HG03139 (cell line): ENCODE data around the gene ARL11.
"Not testable (repeated sequence)": the region's sequence is repeated elsewhere in the genome, so short reads cannot be mapped to it uniquely, and the experiment has no call there.

Source experiments
- ATAC-seq: cut with Tn5 transposase; IDR thresholded peaks from one replicate; pipeline ENCODE4 v1.9.1; 2021; ENCODE audit not compliant: unreplicated experiment

ARL11 gene

GRCh38 chr13:49612042-49612441 lies 16.3 kb upstream of the ARL11 start:
- not testable (repeated sequence) for ATAC-seq

DNA sequence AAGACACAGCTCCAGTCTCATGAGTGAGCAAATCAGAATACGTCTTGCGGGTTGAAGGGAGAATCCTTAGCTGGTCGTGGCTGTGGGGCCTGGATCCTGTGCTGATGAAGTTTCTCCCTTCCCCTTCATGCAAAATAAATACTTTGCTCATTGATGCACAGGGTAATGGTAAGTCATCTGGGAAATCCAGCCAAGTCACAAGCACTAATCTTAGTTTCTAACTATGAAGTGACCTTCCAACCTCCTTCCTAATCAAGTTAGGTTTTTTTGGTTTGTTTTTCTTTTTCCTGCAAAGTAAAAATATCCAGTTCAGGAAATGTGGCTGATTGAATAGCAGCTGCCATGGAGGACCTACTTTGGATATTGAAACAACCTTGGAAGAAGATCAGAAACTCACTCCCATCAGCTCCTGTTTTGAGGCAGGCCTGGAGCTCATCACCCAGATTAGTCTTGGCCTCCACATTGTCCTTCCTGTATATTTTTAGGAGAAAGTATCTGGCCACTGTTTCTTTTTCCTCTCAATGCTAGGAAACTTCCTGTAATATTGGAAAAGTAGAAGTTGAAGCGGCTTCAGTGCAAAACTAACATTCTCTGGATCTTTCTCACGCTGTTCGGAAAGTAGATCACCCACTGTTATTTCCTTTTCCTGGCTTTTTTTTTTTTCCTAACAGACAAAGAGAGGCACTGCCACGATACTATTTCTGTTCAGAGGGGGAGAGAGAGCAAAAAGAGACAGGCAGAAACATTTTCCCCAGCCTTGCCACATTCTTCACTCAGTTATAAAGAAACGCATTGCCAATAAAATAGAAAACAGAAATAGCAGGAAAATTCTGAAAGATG lies 12.3 kb upstream of the ARL11 start:
- no peak for ATAC-seq

GRCh38 chr13:49616676-49617065 lies 11.6 kb upstream of the ARL11 start:
- no peak for ATAC-seq

- ATAC-seq = no peak
These were observed 8.1 kb upstream of the ARL11 start for GRCh38 chr13:49620170-49620621.

- no peak for ATAC-seq
These were observed 5.9 kb upstream of the ARL11 start for GRCh38 chr13:49622174-49622946.

GRCh38 chr13:49624229-49624628 lies 4.1 kb upstream of the ARL11 start:
- ATAC-seq = no peak

DNA sequence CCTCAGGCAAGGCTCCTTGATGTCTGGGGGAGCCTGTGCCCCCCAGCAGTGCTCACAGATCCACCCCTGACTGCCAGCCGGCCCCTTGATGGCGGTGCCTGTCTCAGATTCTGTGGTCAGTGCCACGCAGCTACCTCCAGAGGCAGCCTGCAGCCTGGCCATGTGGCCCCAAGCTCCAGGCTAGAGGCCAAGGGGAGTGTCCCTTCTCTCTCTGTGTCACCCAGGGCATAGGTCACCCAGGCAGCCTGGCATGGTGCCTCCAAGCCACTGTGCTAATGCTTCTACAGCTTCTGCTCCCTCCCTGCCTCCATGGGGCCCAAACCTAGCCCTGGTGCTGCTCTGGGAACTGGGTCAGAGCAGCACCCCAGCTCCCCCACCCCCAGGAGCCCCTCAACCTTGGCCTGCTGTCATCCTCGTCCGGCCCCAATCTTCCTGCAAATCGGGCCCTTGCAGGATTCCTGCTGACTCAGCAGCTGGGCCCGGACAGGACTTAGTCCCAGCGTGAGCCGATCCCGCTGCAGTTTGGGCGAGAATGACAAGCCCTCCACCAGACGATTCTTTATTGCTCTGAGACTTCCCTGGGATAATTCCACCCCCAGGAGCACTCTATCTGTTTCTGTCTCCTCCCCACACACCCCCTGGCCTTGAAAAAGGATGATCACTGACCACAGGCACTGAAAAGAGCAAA lies 2.8 kb upstream of the ARL11 start:
- ATAC-seq = no peak

- no peak for ATAC-seq
These were observed 1.1 kb downstream of the ARL11 start for GRCh38 chr13:49629196-49629938.

- no peak for ATAC-seq
These were observed 1.6 kb downstream of the ARL11 start for GRCh38 chr13:49629947-49630346.

- ATAC-seq = no peak
These were observed 2.3 kb downstream of the ARL11 start for GRCh38 chr13:49630580-49630979.

DNA sequence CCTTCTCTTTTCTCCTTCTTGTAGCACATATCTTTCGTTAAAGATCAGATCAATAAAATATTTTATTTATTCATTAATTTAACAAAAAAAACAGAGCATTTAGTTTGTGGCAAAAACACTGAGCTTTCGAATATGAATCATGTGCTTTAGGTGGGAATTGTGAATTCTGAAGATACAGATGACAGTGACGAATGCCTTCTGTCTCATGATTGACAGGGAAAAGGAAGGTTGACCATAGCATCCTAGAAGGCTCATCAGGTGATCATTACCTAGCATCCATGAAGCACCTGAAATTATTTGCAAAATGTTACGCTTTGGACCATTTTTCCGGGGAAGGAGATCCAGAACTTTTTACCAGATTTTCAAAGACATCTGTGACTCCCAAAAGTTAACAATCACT lies 3.8 kb downstream of the ARL11 start:
- ATAC-seq = no peak

DNA sequence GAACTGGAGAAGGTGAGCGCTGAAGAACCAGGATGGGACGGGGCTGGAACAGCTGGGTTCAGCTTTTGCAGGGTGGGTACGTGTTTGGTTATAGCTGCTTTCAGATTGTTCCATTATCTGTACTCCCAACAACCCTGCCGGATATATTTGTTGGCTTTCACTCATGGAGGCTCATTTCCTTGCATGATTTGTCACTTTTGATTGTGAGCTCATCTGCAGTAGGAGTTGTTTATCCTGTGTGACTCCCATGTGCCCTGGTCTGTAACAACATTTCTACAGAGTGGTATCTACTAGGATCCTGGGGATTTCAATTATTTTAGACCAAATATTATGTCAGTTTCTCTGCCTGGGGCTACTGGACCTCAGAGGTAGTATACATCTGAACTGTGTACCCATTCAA lies 5.4 kb downstream of the ARL11 start:
- ATAC-seq = no peak

DNA sequence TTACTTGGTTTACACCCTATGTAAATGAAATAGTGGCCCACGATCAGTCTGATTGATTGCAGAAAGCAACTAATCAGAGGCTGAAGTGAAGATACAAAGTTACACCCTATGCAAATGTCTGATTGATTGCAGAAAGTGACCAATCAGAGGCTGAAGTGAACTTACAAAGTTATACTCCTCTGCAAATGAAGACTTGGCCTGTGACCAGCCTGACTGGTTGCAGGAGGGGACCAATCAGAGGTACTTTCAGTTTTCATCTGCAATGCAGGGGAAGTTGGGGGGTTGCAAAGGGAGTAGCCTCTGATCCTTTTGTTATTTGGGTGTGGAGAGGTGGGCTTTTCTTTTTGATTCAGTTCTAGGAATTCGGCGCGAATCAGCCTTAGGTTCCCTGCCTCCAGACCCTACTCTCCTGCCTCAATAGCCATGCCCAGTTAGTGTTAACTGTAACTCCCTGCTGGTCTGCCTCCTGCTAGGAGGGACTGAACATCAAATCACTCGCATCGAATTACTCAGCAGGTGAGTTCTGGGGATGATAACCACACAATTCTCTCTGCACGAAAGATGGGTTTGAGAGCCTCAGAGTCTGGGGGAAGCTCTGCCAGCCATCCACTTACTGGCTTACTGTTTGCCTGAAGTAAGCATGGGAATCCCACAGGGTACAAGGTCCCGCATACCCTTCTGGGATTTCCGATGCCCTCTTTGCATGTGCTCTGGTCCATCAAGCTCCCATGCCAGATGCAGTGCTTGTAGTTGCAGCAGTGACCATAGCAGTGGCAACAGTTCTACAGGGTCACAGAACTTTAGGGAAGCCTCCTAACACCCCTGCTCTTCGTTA lies 7.5 kb downstream of the ARL11 start:
- ATAC-seq = no peak

- no peak for ATAC-seq
These were observed 8.4 kb downstream of the ARL11 start for GRCh38 chr13:49636705-49637104.

GRCh38 chr13:49638030-49638743 lies 9.9 kb downstream of the ARL11 start:
- ATAC-seq = no peak

DNA sequence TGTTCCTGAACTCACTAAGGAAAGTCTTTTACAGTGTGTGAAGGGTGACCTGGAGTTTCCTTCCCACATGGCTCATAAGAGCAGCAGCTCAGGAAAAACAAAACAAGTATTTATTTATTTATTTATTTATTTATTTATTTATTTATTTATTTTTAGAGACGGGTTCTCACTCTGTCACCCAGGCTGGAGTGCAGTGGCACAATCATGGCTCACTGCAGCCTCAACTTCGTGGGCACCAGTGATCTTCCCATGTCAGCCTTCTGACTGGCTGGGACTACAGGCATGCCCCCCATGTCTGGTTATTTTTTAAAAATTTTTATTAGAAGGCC lies 10.4 kb downstream of the ARL11 start:
- ATAC-seq = no peak

GRCh38 chr13:49641801-49642291 lies 13.5 kb downstream of the ARL11 start:
- no peak for ATAC-seq

GRCh38 chr13:49643035-49643646 lies 14.8 kb downstream of the ARL11 start:
- ATAC-seq = no peak

DNA sequence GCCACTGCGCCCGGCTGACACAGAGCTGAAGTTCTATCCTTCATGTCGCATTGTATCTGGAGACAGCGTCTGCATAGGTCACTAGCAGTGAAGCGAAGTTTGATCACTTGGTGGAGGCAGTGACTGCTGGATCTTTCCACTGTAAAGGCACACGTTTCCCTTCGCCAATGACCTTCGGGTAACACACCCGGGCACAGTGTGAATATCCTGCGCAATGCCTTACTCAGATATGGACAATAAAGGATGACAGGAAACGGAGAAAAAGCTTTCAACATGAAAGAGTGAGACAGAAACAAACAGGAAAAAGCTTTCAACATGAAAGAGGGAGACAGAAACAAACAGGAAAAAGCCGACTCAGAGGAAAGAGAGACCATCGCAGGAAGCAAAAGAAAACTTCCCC lies 17.1 kb downstream of the ARL11 start:
- ATAC-seq = no peak
